Uterus (tissue), 2 donors: ENCODE measurements around the gene JARID2.

ENCODE experiments used
- POLR2A ChIP-seq, 2 donors: fragments of 450-650 bp; IDR thresholded peaks; one replicate each; pipeline ENCODE4 v1.6.1; 2016; ENCODE audit warnings: antibody characterized with exemption in 2 of 2, mild to moderate bottlenecking in 1 of 2, moderate library complexity in 1 of 2
- TF ChIP-seq, protein P1 (sequence below), 4 experiments: fragments of 200-600 bp in 2 of 4; fragments of 450-650 bp in 2 of 4; sonication (generic) in 2 of 4; IDR thresholded peaks; one replicate each; pipeline ENCODE4 v1.5.1; 2016 to 2019; ENCODE audit warnings: antibody characterized with exemption in 4 of 4, mild to moderate bottlenecking in 2 of 4, moderate library complexity in 1 of 4

DNA sequence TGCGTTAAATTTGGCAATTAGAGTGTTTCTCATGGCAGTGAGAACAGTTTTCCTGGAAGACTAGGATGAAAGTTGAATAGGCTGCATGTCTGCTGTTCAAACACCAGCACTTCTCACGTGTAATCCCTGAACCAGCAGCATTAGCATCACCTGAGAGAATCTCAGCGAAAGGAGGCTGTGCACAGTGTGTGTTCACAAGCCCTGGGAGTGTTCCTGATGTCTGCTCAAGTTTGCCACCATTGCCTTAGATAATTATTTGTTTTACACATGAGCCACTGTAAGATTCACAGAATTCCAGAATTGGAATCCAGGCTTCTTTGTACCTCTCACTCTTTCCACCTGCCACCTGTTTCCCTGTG, 117.3 kb downstream of the JARID2 start:
- TF ChIP-seq, protein P1, sequence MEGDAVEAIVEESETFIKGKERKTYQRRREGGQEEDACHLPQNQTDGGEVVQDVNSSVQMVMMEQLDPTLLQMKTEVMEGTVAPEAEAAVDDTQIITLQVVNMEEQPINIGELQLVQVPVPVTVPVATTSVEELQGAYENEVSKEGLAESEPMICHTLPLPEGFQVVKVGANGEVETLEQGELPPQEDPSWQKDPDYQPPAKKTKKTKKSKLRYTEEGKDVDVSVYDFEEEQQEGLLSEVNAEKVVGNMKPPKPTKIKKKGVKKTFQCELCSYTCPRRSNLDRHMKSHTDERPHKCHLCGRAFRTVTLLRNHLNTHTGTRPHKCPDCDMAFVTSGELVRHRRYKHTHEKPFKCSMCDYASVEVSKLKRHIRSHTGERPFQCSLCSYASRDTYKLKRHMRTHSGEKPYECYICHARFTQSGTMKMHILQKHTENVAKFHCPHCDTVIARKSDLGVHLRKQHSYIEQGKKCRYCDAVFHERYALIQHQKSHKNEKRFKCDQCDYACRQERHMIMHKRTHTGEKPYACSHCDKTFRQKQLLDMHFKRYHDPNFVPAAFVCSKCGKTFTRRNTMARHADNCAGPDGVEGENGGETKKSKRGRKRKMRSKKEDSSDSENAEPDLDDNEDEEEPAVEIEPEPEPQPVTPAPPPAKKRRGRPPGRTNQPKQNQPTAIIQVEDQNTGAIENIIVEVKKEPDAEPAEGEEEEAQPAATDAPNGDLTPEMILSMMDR (IDR thresholded peaks at IDR 0.05) = no peak
- TF ChIP-seq POLR2A (IDR thresholded peaks at IDR 0.05) = no peak
